MM.1S (cell line): ENCODE results near the gene ENOX1.

Experiments
- DNase-seq: peaks from one replicate; pipeline ENCODE4 v3.0.0-alpha.2; 2015
- H2AFZ ChIP-seq: fragments of 300-600 bp; sonication (generic); 2 replicates; pipeline ENCODE4 v1.6.0; 2016; ENCODE audit warnings: antibody characterized with exemption, low read length
- H3F3A ChIP-seq: fragments of 300-600 bp; sonication (generic); 2 replicates; pipeline ENCODE4 v1.6.1; 2016; ENCODE audit warnings: mild to moderate bottlenecking, antibody characterized with exemption, low read length, moderate library complexity, mixed read lengths; ENCODE audit not compliant: insufficient read depth
- H3K27ac ChIP-seq: fragments of 300-600 bp; sonication (generic); 2 replicates; pipeline ENCODE4 v1.5.1; 2016; ENCODE audit warnings: mild to moderate bottlenecking, low read length
- H3K27me3 ChIP-seq: fragments of 300-600 bp; sonication (generic); replicated peaks from 2 replicates; pipeline ENCODE4 v1.6.0; 2016; ENCODE audit warnings: low read length; ENCODE audit not compliant: insufficient read depth
- H3K36me3 ChIP-seq: fragments of 300-600 bp; sonication (generic); replicated peaks from 2 replicates; pipeline ENCODE4 v1.6.1; 2016; ENCODE audit warnings: mild to moderate bottlenecking, low read length, mixed read lengths; ENCODE audit not compliant: insufficient read depth
- H3K4me1 ChIP-seq: fragments of 300-600 bp; sonication (generic); 2 replicates; pipeline ENCODE4 v1.6.1; 2016; ENCODE audit warnings: low read length, mixed read lengths
- H3K4me2 ChIP-seq: fragments of 300-600 bp; sonication (generic); 2 replicates; pipeline ENCODE4 v1.6.0; 2016; ENCODE audit warnings: low read depth, low read length
- H3K4me3 ChIP-seq: fragments of 300-600 bp; sonication (generic); 2 replicates; pipeline ENCODE4 v1.5.1; 2016; ENCODE audit warnings: low read length, mixed read lengths
- H3K79me2 ChIP-seq: fragments of 300-600 bp; sonication (generic); 2 replicates; pipeline ENCODE4 v1.6.1; 2016; ENCODE audit warnings: mixed run types, low read length, mixed read lengths
- H3K9ac ChIP-seq: fragments of 300-600 bp; sonication (generic); 2 replicates; pipeline ENCODE4 v1.6.1; 2016; ENCODE audit warnings: low read length, mixed read lengths
- H3K9me2 ChIP-seq: fragments of 300-600 bp; sonication (generic); replicated peaks from 2 replicates; pipeline ENCODE4 v1.6.1; 2016; ENCODE audit warnings: mild to moderate bottlenecking, low read length, mixed read lengths; ENCODE audit not compliant: insufficient read depth
- H3K9me3 ChIP-seq: fragments of 300-600 bp; sonication (generic); replicated peaks from 2 replicates; pipeline ENCODE4 v1.6.1; 2016; ENCODE audit warnings: mild to moderate bottlenecking, low read length, mixed read lengths; ENCODE audit not compliant: insufficient read depth
- H4K20me1 ChIP-seq: fragments of 300-600 bp; sonication (generic); 2 replicates; pipeline ENCODE4 v1.6.1; 2016; ENCODE audit warnings: mild to moderate bottlenecking, low read length, moderate library complexity, mixed read lengths; ENCODE audit not compliant: insufficient read depth
- CTCF ChIP-seq: fragments of 300-600 bp; sonication (generic); IDR thresholded peaks from 2 replicates; pipeline ENCODE4 v1.5.1; 2016; ENCODE audit warnings: antibody characterized with exemption, low read length, mixed read lengths
- EZH2 ChIP-seq: fragments of 300-600 bp; sonication (generic); optimal IDR thresholded peaks from 2 replicates; pipeline ENCODE3; 2017; ENCODE audit warnings: low read depth, mild to moderate bottlenecking, antibody characterized with exemption, low read length, mixed read lengths
- EZH2phosphoT487 ChIP-seq: fragments of 300-600 bp; sonication (generic); IDR thresholded peaks from 2 replicates; pipeline ENCODE4 v1.6.1; 2018; ENCODE audit warnings: antibody characterized with exemption, low read length

ENOX1 gene

GRCh38 chr13:43470610-43471009 is 316.2 kb downstream of the ENOX1 start:
- Histone ChIP-seq H3K27ac (no peak overlapping the region), H3K4me1 (no peaks in the 10 kb centered on the region), H3K27me3 (no peaks in the 10 kb centered on the region), H3K79me2 (no peaks in the 10 kb centered on the region), H3K9me3 (no peaks in the 10 kb centered on the region), H3K4me2 (no peak overlapping the region), H3K36me3 (no peaks in the 10 kb centered on the region), H2AFZ (no peak overlapping the region), H3K4me3 (no peak overlapping the region), H3F3A (no peaks in the 10 kb centered on the region), H3K9me2 (no peaks in the 10 kb centered on the region), H4K20me1 (no peaks in the 10 kb centered on the region), H3K9ac (no peak overlapping the region)
- DNase-seq, result no peak
- TF ChIP-seq CTCF, result no peak
- no peak for TF ChIP-seq EZH2phosphoT487
- TF ChIP-seq EZH2, result no peak

GRCh38 chr13:43469791-43470190 is 317.0 kb downstream of the ENOX1 start:
- Histone ChIP-seq H3K9me2 (no peaks in the 10 kb centered on the region), H3K79me2 (no peaks in the 10 kb centered on the region), H3K4me3 (no peak overlapping the region), H3K9ac (no peak overlapping the region), H3F3A (no peaks in the 10 kb centered on the region), H3K27me3 (no peaks in the 10 kb centered on the region), H3K9me3 (no peaks in the 10 kb centered on the region), H2AFZ (no peak overlapping the region), H3K27ac (no peak overlapping the region), H3K4me2 (no peak overlapping the region), H3K36me3 (no peaks in the 10 kb centered on the region), H4K20me1 (no peaks in the 10 kb centered on the region), H3K4me1 (no peaks in the 10 kb centered on the region)
- no peak for TF ChIP-seq CTCF
- TF ChIP-seq EZH2, result no peak
- TF ChIP-seq EZH2phosphoT487, result no peak
- no peak for DNase-seq

GRCh38 chr13:43464578-43465264 is 322.1 kb downstream of the ENOX1 start:
- no peak overlapping the region for H3K4me2 ChIP-seq
- H4K20me1 ChIP-seq, result no peaks in the 10 kb centered on the region
- no peaks in the 10 kb centered on the region for H3K36me3 ChIP-seq
- no peak overlapping the region for H3K27ac ChIP-seq
- no peak overlapping the region for H3K9ac ChIP-seq
- no peaks in the 10 kb centered on the region for H3K9me2 ChIP-seq
- H3K4me1 ChIP-seq, result no peaks in the 10 kb centered on the region
- no peak overlapping the region for H3K4me3 ChIP-seq
- H3K27me3 ChIP-seq, result no peaks in the 10 kb centered on the region
- H3K9me3 ChIP-seq, result no peaks in the 10 kb centered on the region
- H3F3A ChIP-seq, result no peaks in the 10 kb centered on the region
- no peak for DNase-seq
- H3K79me2 ChIP-seq, result no peaks in the 10 kb centered on the region
- H2AFZ ChIP-seq, result no peak overlapping the region
- TF ChIP-seq EZH2phosphoT487 (no peak), CTCF (no peak), EZH2 (no peak)
